Measurements from ENCODE around the gene HSPB7.

GRCh38 chr1:15994081-15994480 lies 23.8 kb downstream of the HSPB7 start:
- no peak for TF ChIP-seq ZNF232 (CRISPR knock-in tag; IDR thresholded peaks at IDR 0.05)
- TF ChIP-seq CTCF (IDR thresholded peaks at IDR 0.05), result no peak
- TF ChIP-seq CREB1 (CRISPR knock-in tag; IDR thresholded peaks at IDR 0.05), result no peak
- TF ChIP-seq E2F5 (CRISPR knock-in tag; IDR thresholded peaks at IDR 0.05), result no peak
- TF ChIP-seq ZNF423 (CRISPR knock-in tag; IDR thresholded peaks at IDR 0.05), result no peak
- TF ChIP-seq ZNF317 (CRISPR knock-in tag; IDR thresholded peaks at IDR 0.05; ENCODE audit: borderline replicate concordance, low read depth), result no peak
- no peak for TF ChIP-seq JUN (CRISPR knock-in tag; IDR thresholded peaks at IDR 0.05)
- no peak for TF ChIP-seq MXD4 (CRISPR knock-in tag; IDR thresholded peaks at IDR 0.05; ENCODE audit: borderline replicate concordance)
- TF ChIP-seq RELA (CRISPR knock-in tag; IDR thresholded peaks at IDR 0.05; ENCODE audit: borderline replicate concordance), result no peak
- no peak for TF ChIP-seq IRF1 (CRISPR knock-in tag; IDR thresholded peaks at IDR 0.05)

Measured in WTC11 (cell line).